HepG2 (cell line): Measurements from ENCODE around the gene TM9SF2. TPM values are rescaled to one million over a fixed set of nuclear protein-coding genes. Genes with fewer than 3 reads are reported as not detected.

ENCODE experiments used
- CBFB ChIP-seq: sonication (generic); formaldehyde crosslinking; IDR thresholded peaks from 2 replicates; pipeline ENCODE4 v1.4.0; 2020; ENCODE audit warnings: missing genetic modification reagents
- CTCF ChIP-seq: sonication (generic); formaldehyde crosslinking; IDR thresholded peaks from 2 replicates; pipeline ENCODE4 v1.5.0; 2020; ENCODE audit warnings: mild to moderate bottlenecking, missing genetic modification reagents, moderate library complexity
- MLLT10 ChIP-seq: sonication (generic); formaldehyde crosslinking; IDR thresholded peaks from 2 replicates; pipeline ENCODE4 v1.4.0; 2020; ENCODE audit warnings: missing genetic modification reagents
- PHF20 ChIP-seq: sonication (generic); formaldehyde crosslinking; IDR thresholded peaks from 2 replicates; pipeline ENCODE4 v1.5.0; 2020; ENCODE audit warnings: mild to moderate bottlenecking, missing genetic modification reagents
- PHF5A ChIP-seq: IDR thresholded peaks from one replicate; pipeline ENCODE4 v1.6.1; 2018; ENCODE audit warnings: low read depth, missing genetic modification reagents; ENCODE audit not compliant: unreplicated experiment
- PLRG1 ChIP-seq: fragments of 450-650 bp; conservative IDR thresholded peaks from 2 replicates; pipeline ENCODE4 v1.6.1; 2016
- SKIL ChIP-seq: sonication (generic); formaldehyde crosslinking; IDR thresholded peaks from 2 replicates; pipeline ENCODE4 v1.8.0; 2022; ENCODE audit warnings: missing genetic modification reagents, mild to moderate bottlenecking, moderate library complexity, borderline replicate concordance
- SP5 ChIP-seq: IDR thresholded peaks from 2 replicates; pipeline ENCODE4 v1.6.1; 2016; ENCODE audit warnings: low read depth, borderline replicate concordance
- ZNF354B ChIP-seq: sonication (generic); formaldehyde crosslinking; IDR thresholded peaks from 2 replicates; pipeline ENCODE4 v1.8.0; 2022; ENCODE audit warnings: mild to moderate bottlenecking, missing genetic modification reagents
- ZNF644 ChIP-seq: IDR thresholded peaks from 2 replicates; pipeline ENCODE4 v1.6.1; 2016; ENCODE audit warnings: low read depth
- ZSCAN29 ChIP-seq: sonication (generic); formaldehyde crosslinking; conservative IDR thresholded peaks from 2 replicates; pipeline ENCODE4 v1.4.0; 2020; ENCODE audit warnings: mild to moderate bottlenecking, missing genetic modification reagents
- polyA plus RNA-seq, 8 experiments: library from polyadenylated mRNA; depleted of rRNA in 3 of 8; stranded (reverse) in 7 of 8; unstranded in 1 of 8; fragments of >200 nt; fragmentation: Illumina TruSeq in 4 of 8; extraction: Trizol in 4 of 8; gene quantifications; 2 replicates each; pipeline versions ENCODE4 v1.2.1 to v1.2.3, GENCODE V29; 2011 to 2016; ENCODE audit warnings: low read depth in 4 of 8, missing spikeins in 1 of 8, mixed read lengths in 1 of 8; ENCODE audit not compliant: insufficient read depth in 1 of 8
- total RNA-seq, 5 experiments: library from RNA; depleted of rRNA; stranded (reverse); fragments of >200 nt; fragmentation: Illumina TruSeq; extraction: Trizol; gene quantifications; 2 replicates each; pipeline ENCODE4 v1.2.3, GENCODE V29; 2016; ENCODE audit warnings: low read depth in 1 of 5
- TF ChIP-seq, protein P1 (sequence below): sonication (generic); formaldehyde crosslinking; conservative IDR thresholded peaks from 2 replicates; pipeline ENCODE4 v1.4.0; 2020; ENCODE audit warnings: mild to moderate bottlenecking, missing genetic modification reagents, moderate library complexity
- TF ChIP-seq, protein P2 (sequence below): IDR thresholded peaks from 2 replicates; pipeline ENCODE4 v1.6.1; 2012; ENCODE audit warnings: low read depth, low read length, improper control_type of control experiment
- TF ChIP-seq, protein P3 (sequence below): sonication (generic); formaldehyde crosslinking; conservative IDR thresholded peaks from 2 replicates; pipeline ENCODE4 v1.4.0; 2020; ENCODE audit warnings: missing genetic modification reagents
- TF ChIP-seq, protein P4 (sequence below): sonication (generic); formaldehyde crosslinking; IDR thresholded peaks from 2 replicates; pipeline ENCODE4 v1.8.1; 2023; ENCODE audit warnings: mild to moderate bottlenecking, moderate library complexity, missing genetic modification reagents

The TM9SF2 gene
- total and polyA plus RNA-seq, 2 of the 13 experiments (the other 11 are each of a cell fraction or from before 2014, with no cell fraction given) = 94.1 to 123 TPM

DNA sequence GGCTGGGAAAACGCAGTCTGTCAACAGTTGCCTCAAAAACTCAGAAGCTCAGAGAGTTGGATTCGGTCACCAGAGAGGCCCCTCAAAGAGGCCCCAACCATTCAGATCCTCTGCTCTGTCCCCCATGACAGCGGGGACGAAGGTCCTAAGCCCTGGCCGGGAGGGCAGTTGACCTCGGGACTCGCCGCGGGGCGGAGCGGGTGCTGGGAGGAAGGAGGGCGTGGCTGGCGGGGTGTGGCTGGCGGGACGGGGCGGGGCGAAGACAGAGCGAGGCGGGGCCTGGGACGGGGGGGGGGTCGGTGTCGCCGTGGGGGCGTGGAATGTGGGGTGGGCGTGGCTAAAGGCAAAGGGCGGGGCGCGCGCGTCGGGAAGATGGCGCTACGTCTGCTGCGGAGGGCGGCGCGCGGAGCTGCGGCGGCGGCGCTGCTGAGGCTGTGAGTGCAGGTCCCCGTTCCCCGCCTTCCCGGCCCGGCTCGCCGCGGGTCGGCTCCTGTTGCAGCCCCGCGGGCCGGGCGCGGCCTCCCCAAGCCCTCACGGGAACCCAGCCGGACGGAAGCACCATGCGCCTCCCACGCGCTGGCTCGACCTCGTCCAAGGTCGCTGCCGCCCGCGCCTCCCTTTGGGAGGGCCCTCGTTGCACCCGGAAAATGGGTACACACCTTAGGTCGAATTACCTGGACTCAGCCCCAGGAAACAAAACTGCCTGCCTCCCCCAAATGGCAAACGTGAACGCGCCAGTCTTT, 105.2 kb downstream of the TM9SF2 start, which contains the start of gene CLYBL (continued):
- no peak for TF ChIP-seq PLRG1
- 0 out of 2 replicates have a peak, but pooled peaks have one; percentile 30 for TF ChIP-seq ZNF354B (CRISPR knock-in tag)
- 0 out of 2 replicates have a peak, but pooled peaks have one; percentile 13 for TF ChIP-seq PHF20 (CRISPR knock-in tag)
- TF ChIP-seq, protein P1, sequence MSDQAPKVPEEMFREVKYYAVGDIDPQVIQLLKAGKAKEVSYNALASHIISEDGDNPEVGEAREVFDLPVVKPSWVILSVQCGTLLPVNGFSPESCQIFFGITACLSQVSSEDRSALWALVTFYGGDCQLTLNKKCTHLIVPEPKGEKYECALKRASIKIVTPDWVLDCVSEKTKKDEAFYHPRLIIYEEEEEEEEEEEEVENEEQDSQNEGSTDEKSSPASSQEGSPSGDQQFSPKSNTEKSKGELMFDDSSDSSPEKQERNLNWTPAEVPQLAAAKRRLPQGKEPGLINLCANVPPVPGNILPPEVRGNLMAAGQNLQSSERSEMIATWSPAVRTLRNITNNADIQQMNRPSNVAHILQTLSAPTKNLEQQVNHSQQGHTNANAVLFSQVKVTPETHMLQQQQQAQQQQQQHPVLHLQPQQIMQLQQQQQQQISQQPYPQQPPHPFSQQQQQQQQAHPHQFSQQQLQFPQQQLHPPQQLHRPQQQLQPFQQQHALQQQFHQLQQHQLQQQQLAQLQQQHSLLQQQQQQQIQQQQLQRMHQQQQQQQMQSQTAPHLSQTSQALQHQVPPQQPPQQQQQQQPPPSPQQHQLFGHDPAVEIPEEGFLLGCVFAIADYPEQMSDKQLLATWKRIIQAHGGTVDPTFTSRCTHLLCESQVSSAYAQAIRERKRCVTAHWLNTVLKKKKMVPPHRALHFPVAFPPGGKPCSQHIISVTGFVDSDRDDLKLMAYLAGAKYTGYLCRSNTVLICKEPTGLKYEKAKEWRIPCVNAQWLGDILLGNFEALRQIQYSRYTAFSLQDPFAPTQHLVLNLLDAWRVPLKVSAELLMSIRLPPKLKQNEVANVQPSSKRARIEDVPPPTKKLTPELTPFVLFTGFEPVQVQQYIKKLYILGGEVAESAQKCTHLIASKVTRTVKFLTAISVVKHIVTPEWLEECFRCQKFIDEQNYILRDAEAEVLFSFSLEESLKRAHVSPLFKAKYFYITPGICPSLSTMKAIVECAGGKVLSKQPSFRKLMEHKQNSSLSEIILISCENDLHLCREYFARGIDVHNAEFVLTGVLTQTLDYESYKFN = peak; percentile 96
- TF ChIP-seq ZNF644 (CRISPR knock-in tag) = no peak
- TF ChIP-seq, protein P2, sequence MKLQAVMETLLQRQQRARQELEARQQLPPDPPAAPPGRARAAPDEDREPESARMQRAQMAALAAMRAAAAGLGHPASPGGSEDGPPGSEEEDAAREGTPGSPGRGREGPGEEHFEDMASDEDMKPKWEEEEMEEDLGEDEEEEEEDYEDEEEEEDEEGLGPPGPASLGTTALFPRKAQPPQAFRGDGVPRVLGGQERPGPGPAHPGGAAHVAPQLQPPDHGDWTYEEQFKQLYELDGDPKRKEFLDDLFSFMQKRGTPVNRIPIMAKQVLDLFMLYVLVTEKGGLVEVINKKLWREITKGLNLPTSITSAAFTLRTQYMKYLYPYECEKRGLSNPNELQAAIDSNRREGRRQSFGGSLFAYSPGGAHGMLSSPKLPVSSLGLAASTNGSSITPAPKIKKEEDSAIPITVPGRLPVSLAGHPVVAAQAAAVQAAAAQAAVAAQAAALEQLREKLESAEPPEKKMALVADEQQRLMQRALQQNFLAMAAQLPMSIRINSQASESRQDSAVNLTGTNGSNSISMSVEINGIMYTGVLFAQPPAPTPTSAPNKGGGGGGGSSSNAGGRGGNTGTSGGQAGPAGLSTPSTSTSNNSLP = no peak
- TF ChIP-seq, protein P3, sequence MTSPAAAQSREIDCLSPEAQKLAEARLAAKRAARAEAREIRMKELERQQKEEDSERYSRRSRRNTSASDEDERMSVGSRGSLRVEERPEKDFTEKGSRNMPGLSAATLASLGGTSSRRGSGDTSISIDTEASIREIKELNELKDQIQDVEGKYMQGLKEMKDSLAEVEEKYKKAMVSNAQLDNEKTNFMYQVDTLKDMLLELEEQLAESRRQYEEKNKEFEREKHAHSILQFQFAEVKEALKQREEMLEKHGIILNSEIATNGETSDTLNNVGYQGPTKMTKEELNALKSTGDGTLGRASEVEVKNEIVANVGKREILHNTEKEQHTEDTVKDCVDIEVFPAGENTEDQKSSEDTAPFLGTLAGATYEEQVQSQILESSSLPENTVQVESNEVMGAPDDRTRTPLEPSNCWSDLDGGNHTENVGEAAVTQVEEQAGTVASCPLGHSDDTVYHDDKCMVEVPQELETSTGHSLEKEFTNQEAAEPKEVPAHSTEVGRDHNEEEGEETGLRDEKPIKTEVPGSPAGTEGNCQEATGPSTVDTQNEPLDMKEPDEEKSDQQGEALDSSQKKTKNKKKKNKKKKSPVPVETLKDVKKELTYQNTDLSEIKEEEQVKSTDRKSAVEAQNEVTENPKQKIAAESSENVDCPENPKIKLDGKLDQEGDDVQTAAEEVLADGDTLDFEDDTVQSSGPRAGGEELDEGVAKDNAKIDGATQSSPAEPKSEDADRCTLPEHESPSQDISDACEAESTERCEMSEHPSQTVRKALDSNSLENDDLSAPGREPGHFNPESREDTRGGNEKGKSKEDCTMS (CRISPR knock-in tag) = no peak
- no peak for TF ChIP-seq PHF5A (CRISPR knock-in tag)
- TF ChIP-seq CTCF = peak; percentile 46
- TF ChIP-seq MLLT10 = no peak
- TF ChIP-seq, protein P4, sequence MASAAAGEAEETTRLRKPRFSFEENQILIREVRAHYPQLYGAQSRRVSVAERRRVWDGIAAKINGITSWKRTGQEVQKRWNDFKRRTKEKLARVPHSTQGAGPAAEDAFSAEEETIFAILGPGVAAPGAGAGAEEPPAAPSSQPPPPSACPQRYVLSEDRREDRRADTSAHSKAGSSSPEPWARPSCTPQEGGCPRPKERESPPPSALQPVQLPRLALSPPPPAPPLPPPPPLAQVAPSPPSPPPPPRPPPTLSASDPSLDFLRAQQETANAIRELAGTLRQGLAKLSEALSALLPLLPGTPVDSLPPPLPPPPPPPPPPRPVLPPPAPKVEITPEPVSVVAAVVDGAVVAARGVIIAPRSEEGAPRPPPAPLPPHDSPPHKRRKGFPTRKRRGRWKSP = peak; percentile 60; the same call in 1 of the 2 replicates
- 0 out of 2 replicates have a peak, but pooled peaks have one; percentile 34 for TF ChIP-seq CBFB
- peak; percentile 30; the same call in 1 of the 2 replicates for TF ChIP-seq SKIL
- peak; percentile 50; the same call in 1 of the 2 replicates for TF ChIP-seq SP5 (CRISPR knock-in tag)
- peak; percentile 85; the same call in 1 of the 2 replicates for TF ChIP-seq ZSCAN29
